Jurkat, Clone E6-1 (cell line): Measurements from ENCODE around the gene AEN.

Source experiments
- DNase-seq: peaks from one replicate; pipeline ENCODE4 v3.0.0-alpha.2; 2011; ENCODE audit warnings: low read depth, low spot score
- H3K4me3 ChIP-seq: 2 replicates; pipeline ENCODE4 v1.5.1; 2011; ENCODE audit warnings: mild to moderate bottlenecking, low read length, control low read depth, moderate library complexity

Gene AEN

GRCh38 chr15:88646951-88647350 is 25.8 kb downstream of the AEN start:
- DNase-seq = no peak
- H3K4me3 ChIP-seq = no peak overlapping the region

- H3K4me3 ChIP-seq = no peak overlapping the region
- no peak for DNase-seq
Measured at GRCh38 chr15:88647351-88648105, 26.4 kb downstream of the AEN start.

- no peak overlapping the region for H3K4me3 ChIP-seq
- no peak for DNase-seq
Measured at GRCh38 chr15:88648357-88649214, 27.4 kb downstream of the AEN start.

- no peak overlapping the region for H3K4me3 ChIP-seq
- DNase-seq = no peak
Measured at GRCh38 chr15:88649286-88649733, 28.2 kb downstream of the AEN start.

GRCh38 chr15:88649753-88650551 is 28.8 kb downstream of the AEN start:
- no peak for DNase-seq
- H3K4me3 ChIP-seq = no peak overlapping the region

- H3K4me3 ChIP-seq = no peak overlapping the region
- DNase-seq = no peak
Measured at GRCh38 chr15:88650556-88650955, 29.4 kb downstream of the AEN start.

GRCh38 chr15:88651136-88651732 is 30.1 kb downstream of the AEN start:
- no peak for DNase-seq
- H3K4me3 ChIP-seq = no peak overlapping the region

- no peak for DNase-seq
- H3K4me3 ChIP-seq = no peak overlapping the region
Measured at GRCh38 chr15:88651971-88652370, 30.8 kb downstream of the AEN start.

- H3K4me3 ChIP-seq = no peak overlapping the region
- DNase-seq = no peak
Measured at GRCh38 chr15:88652456-88653199, 31.5 kb downstream of the AEN start.

- no peak overlapping the region for H3K4me3 ChIP-seq
- no peak for DNase-seq
Measured at GRCh38 chr15:88653200-88654064, 32.3 kb downstream of the AEN start.

GRCh38 chr15:88654430-88655102 is 33.4 kb downstream of the AEN start:
- no peak overlapping the region for H3K4me3 ChIP-seq
- no peak for DNase-seq

- no peak for DNase-seq
- no peak overlapping the region for H3K4me3 ChIP-seq
Measured at GRCh38 chr15:88655103-88655553, 34.0 kb downstream of the AEN start.

- no peak for DNase-seq
- no peak overlapping the region for H3K4me3 ChIP-seq
Measured at GRCh38 chr15:88655800-88656488, 34.8 kb downstream of the AEN start.

GRCh38 chr15:88656760-88657221 is 35.7 kb downstream of the AEN start:
- DNase-seq = no peak
- no peak overlapping the region for H3K4me3 ChIP-seq

- no peak for DNase-seq
- no peak overlapping the region for H3K4me3 ChIP-seq
Measured at GRCh38 chr15:88657326-88658069, 36.4 kb downstream of the AEN start.
